ENCODE measurements around the gene YES1. TPM values are rescaled to one million over a fixed set of nuclear protein-coding genes. Genes with fewer than 3 reads are reported as not detected.

Gene YES1
- total and polyA plus RNA-seq, 2 donors (not counting 3 experiments of a cell fraction or from before 2014, with no cell fraction given): 16.5 to 92.3 TPM

- ChIA-PET CTCF (interaction anchor here (1.6 to 1.9 kb wide), 2 partner anchors 20 to 60 kb away, joined by 3 to 8 read pairs; no protein-coding TSS in a partner anchor), POLR2A (no interaction called here)
- Histone ChIP-seq H3K79me2 (ENCODE audit: control insufficient read depth, insufficient read depth, low read length) (peaks cover 95% of the 10 kb centered on the region), H3K9me1 (replicated peaks; ENCODE audit: control insufficient read depth, extremely low read depth, insufficient read depth, low read length) (no peaks in the 10 kb centered on the region), H3K27me3 (ENCODE audit: control insufficient read depth in 2 of 2, insufficient read depth in 2 of 2, low read length in 2 of 2) (no peaks in the 10 kb centered on the region), H3K9me3 (replicated peaks; ENCODE audit: control insufficient read depth, insufficient read depth, low read length) (no peaks in the 10 kb centered on the region), H3K9ac (replicated peaks; ENCODE audit: extremely low read depth, insufficient read depth, low read length) (no peak overlapping the region), H3K4me1 (ENCODE audit: control insufficient read depth, extremely low read depth, insufficient read depth, low read length) (peaks cover 23% of the 10 kb centered on the region), H3K4me2 (ENCODE audit: insufficient read depth, low read length) (no peak overlapping the region), H3K36me3 (ENCODE audit: control insufficient read depth in 2 of 2, extremely low read depth in 1 of 2, insufficient read depth in 2 of 2, low read length in 2 of 2) (no peaks in the 10 kb centered on the region), H2AFZ (ENCODE audit: low read depth, low read length) (no peak overlapping the region), H3K27ac (ENCODE audit: insufficient read depth, low read depth, low read length) (no peak overlapping the region), H3K4me3 (replicated peaks in 1 of 3; ENCODE audit: insufficient read depth in 1 of 3, low read depth in 1 of 3, low read length in 3 of 3) (no peak overlapping the region), H4K20me1 (replicated peaks; ENCODE audit: control insufficient read depth, extremely low read depth, insufficient read depth, low read length) (no peaks in the 10 kb centered on the region)
- dilution Hi-C loops (cut with MboI; ENCODE audit: extremely low pct_ligation_motif_present, low sequenced_read_pairs) (no loop called here), intact Hi-C loops (cut with micrococcal nuclease) (no loop called here)
- TF ChIP-seq GATA2 (IDR thresholded peaks at IDR 0.05; ENCODE audit: insufficient read depth, insufficient read length, low read depth, low read length) (no peak), EZH2 (IDR thresholded peaks at IDR 0.05; ENCODE audit: borderline replicate concordance, low read depth, low read length, severe bottlenecking) (no peak), CTCF (IDR thresholded peaks at IDR 0.05; ENCODE audit: extremely low read depth in 1 of 2, insufficient read depth in 1 of 2, low read depth in 1 of 2, low read length in 2 of 2) (no peak), MYC (IDR thresholded peaks at IDR 0.05; ENCODE audit: low read depth, low read length) (no peak), POLR2AphosphoS5 (IDR thresholded peaks at IDR 0.05; ENCODE audit: insufficient read depth, low read depth, low read length) (no peak), JUN (IDR thresholded peaks at IDR 0.05; ENCODE audit: borderline replicate concordance, insufficient read depth, insufficient read length, low read depth) (no peak), POLR2A (IDR thresholded peaks at IDR 0.05; ENCODE audit: low read depth, low read length) (no peak), MAX (IDR thresholded peaks at IDR 0.05; ENCODE audit: insufficient read depth, insufficient read length) (no peak), FOS (IDR thresholded peaks at IDR 0.05; ENCODE audit: borderline replicate concordance, insufficient read depth, low read length) (no peak)
- DNase-seq (ENCODE audit: low read depth, low spot score) (no peak), FAIRE-seq (no peak)
- no TSS peak for BruUV-seq (replicated peaks)
Measured at GRCh38 chr18:770583-770961, 41.5 kb downstream of the YES1 start.

All from endothelial cell of umbilical vein (primary cell).